GM18498 (cell line): ENCODE data around the gene LRRC53.

Experiments
- ATAC-seq: cut with Tn5 transposase; IDR thresholded peaks from one replicate; pipeline ENCODE4 v1.9.1; 2021; ENCODE audit warnings: mild to moderate bottlenecking, moderate library complexity; ENCODE audit not compliant: unreplicated experiment

Gene LRRC53

GRCh38 chr1:74498901-74499300 is 13.5 kb downstream of the LRRC53 start:
- ATAC-seq, result no peak

- no peak for ATAC-seq
Observed at GRCh38 chr1:74496669-74497068, 15.7 kb downstream of the LRRC53 start.

GRCh38 chr1:74486036-74486435 is 26.4 kb downstream of the LRRC53 start:
- ATAC-seq, result no peak

GRCh38 chr1:74485622-74486021 is 26.8 kb downstream of the LRRC53 start:
- ATAC-seq, result no peak

GRCh38 chr1:74481607-74482006 is 30.8 kb downstream of the LRRC53 start:
- no peak for ATAC-seq

GRCh38 chr1:74480068-74480467 is 32.3 kb downstream of the LRRC53 start:
- ATAC-seq, result no peak

GRCh38 chr1:74478979-74479378 is 33.4 kb downstream of the LRRC53 start:
- no peak for ATAC-seq

GRCh38 chr1:74474585-74474984 is 37.8 kb downstream of the LRRC53 start:
- ATAC-seq, result no peak

GRCh38 chr1:74471470-74471869 is 40.9 kb downstream of the LRRC53 start:
- ATAC-seq, result no peak

GRCh38 chr1:74470936-74471335 is 41.5 kb downstream of the LRRC53 start:
- ATAC-seq, result no peak

GRCh38 chr1:74470251-74470650 is 42.2 kb downstream of the LRRC53 start:
- no peak for ATAC-seq

- peak; percentile 59 for ATAC-seq
Observed at GRCh38 chr1:74468982-74469603, 43.3 kb downstream of the LRRC53 start.

- no peak for ATAC-seq
Observed at GRCh38 chr1:74467786-74468377, 44.5 kb downstream of the LRRC53 start.

- no peak for ATAC-seq
Observed at GRCh38 chr1:74465193-74465681, 47.2 kb downstream of the LRRC53 start.

- no peak for ATAC-seq
Observed at GRCh38 chr1:74464037-74464436, 48.4 kb downstream of the LRRC53 start.

- no peak for ATAC-seq
Observed at GRCh38 chr1:74463333-74463988, 49.0 kb downstream of the LRRC53 start.

- no peak for ATAC-seq
Observed at GRCh38 chr1:74457253-74457652, 55.2 kb downstream of the LRRC53 start.

GRCh38 chr1:74455390-74455789 is 57.0 kb downstream of the LRRC53 start:
- ATAC-seq, result no peak

- no peak for ATAC-seq
Observed at GRCh38 chr1:74453277-74453676, 59.1 kb downstream of the LRRC53 start.

- ATAC-seq, result no peak
Observed at GRCh38 chr1:74452035-74452434, 60.4 kb downstream of the LRRC53 start.

- no peak for ATAC-seq
Observed at GRCh38 chr1:74437035-74437434, 75.4 kb downstream of the LRRC53 start.

GRCh38 chr1:74436078-74436477 is 76.3 kb downstream of the LRRC53 start:
- no peak for ATAC-seq
